Loucy (cell line): ENCODE results near the gene KCNT1.

ENCODE experiments used
- EZH2phosphoT487 ChIP-seq: fragments of 200-600 bp; IDR thresholded peaks from 2 replicates; pipeline ENCODE4 v1.6.1; 2018; ENCODE audit warnings: antibody characterized with exemption, mild to moderate bottlenecking, moderate library complexity, borderline replicate concordance
- TF ChIP-seq, protein P1 (sequence below): fragments of 200-600 bp; sonication (generic); conservative IDR thresholded peaks from 2 replicates; pipeline ENCODE4 v1.5.1; 2014; ENCODE audit warnings: mild to moderate bottlenecking, antibody characterized with exemption, low read length

DNA sequence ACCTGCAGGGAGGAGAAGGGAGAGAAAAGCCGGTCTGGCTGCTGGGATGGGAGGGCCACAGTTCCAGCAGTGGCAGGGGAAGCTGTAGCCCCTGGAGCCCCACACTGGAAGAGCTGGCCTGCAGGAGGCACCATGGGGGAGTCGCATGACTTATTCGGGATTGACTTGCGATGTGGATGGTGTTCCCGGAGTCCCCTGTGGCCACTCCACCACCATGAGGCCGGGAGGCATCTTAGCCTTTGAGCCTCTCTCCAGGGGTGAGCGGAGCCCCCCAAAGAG lies 92.0 kb downstream of the KCNT1 start:
- TF ChIP-seq, protein P1, sequence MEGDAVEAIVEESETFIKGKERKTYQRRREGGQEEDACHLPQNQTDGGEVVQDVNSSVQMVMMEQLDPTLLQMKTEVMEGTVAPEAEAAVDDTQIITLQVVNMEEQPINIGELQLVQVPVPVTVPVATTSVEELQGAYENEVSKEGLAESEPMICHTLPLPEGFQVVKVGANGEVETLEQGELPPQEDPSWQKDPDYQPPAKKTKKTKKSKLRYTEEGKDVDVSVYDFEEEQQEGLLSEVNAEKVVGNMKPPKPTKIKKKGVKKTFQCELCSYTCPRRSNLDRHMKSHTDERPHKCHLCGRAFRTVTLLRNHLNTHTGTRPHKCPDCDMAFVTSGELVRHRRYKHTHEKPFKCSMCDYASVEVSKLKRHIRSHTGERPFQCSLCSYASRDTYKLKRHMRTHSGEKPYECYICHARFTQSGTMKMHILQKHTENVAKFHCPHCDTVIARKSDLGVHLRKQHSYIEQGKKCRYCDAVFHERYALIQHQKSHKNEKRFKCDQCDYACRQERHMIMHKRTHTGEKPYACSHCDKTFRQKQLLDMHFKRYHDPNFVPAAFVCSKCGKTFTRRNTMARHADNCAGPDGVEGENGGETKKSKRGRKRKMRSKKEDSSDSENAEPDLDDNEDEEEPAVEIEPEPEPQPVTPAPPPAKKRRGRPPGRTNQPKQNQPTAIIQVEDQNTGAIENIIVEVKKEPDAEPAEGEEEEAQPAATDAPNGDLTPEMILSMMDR = no peak
- TF ChIP-seq EZH2phosphoT487 = no peak
